Measurements from ENCODE around the gene TMEFF2.

The TMEFF2 gene

DNA sequence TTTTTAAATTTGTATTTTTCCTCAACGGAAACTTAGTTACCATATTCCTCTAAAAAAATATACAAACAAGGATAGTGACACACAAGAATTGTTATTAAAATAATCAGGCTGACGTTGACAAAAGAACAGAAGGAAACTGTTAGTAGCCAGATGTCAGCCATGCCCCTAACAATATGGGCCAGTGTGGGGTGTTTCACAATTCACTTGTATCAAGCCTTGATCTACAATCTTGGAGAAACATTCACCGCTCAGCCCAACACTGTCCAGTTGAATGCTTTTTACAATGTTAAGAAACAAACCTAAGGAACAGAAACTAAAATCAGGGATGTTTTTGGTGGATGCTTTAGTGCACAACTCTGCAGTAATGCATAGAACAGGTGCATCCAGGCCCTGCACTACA is 44.6 kb downstream of the TMEFF2 start:
- no peak for TF ChIP-seq FOXP2 (optimal IDR thresholded peaks at IDR 0.05; ENCODE audit: borderline replicate concordance, extremely low read depth, extremely low read length, insufficient read depth)
- no peak for TF ChIP-seq SIN3A (IDR thresholded peaks at IDR 0.05; ENCODE audit: borderline replicate concordance, insufficient read depth, low read length)
- no peak for TF ChIP-seq TAF1 (IDR thresholded peaks at IDR 0.05; ENCODE audit: borderline replicate concordance, insufficient read depth, low read length)
- TF ChIP-seq, protein P1, sequence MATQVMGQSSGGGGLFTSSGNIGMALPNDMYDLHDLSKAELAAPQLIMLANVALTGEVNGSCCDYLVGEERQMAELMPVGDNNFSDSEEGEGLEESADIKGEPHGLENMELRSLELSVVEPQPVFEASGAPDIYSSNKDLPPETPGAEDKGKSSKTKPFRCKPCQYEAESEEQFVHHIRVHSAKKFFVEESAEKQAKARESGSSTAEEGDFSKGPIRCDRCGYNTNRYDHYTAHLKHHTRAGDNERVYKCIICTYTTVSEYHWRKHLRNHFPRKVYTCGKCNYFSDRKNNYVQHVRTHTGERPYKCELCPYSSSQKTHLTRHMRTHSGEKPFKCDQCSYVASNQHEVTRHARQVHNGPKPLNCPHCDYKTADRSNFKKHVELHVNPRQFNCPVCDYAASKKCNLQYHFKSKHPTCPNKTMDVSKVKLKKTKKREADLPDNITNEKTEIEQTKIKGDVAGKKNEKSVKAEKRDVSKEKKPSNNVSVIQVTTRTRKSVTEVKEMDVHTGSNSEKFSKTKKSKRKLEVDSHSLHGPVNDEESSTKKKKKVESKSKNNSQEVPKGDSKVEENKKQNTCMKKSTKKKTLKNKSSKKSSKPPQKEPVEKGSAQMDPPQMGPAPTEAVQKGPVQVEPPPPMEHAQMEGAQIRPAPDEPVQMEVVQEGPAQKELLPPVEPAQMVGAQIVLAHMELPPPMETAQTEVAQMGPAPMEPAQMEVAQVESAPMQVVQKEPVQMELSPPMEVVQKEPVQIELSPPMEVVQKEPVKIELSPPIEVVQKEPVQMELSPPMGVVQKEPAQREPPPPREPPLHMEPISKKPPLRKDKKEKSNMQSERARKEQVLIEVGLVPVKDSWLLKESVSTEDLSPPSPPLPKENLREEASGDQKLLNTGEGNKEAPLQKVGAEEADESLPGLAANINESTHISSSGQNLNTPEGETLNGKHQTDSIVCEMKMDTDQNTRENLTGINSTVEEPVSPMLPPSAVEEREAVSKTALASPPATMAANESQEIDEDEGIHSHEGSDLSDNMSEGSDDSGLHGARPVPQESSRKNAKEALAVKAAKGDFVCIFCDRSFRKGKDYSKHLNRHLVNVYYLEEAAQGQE (IDR thresholded peaks at IDR 0.05; ENCODE audit: insufficient read depth in 1 of 2, low read depth in 2 of 2, low read length in 2 of 2) = no peak
- no peak for TF ChIP-seq POLR2AphosphoS5 (IDR thresholded peaks at IDR 0.05; ENCODE audit: low read depth, low read length)

GRCh38 chr2:192148620-192149321 is 46.0 kb downstream of the TMEFF2 start:
- TF ChIP-seq FOXP2 (optimal IDR thresholded peaks at IDR 0.05; ENCODE audit: borderline replicate concordance, extremely low read depth, extremely low read length, insufficient read depth) (no peak), TAF1 (IDR thresholded peaks at IDR 0.05; ENCODE audit: borderline replicate concordance, insufficient read depth, low read length) (no peak), POLR2AphosphoS5 (IDR thresholded peaks at IDR 0.05; ENCODE audit: low read depth, low read length) (no peak), SIN3A (IDR thresholded peaks at IDR 0.05; ENCODE audit: borderline replicate concordance, insufficient read depth, low read length) (no peak)
- TF ChIP-seq, protein P1 (IDR thresholded peaks at IDR 0.05; ENCODE audit: insufficient read depth in 1 of 2, low read depth in 2 of 2, low read length in 2 of 2) = no peak

DNA sequence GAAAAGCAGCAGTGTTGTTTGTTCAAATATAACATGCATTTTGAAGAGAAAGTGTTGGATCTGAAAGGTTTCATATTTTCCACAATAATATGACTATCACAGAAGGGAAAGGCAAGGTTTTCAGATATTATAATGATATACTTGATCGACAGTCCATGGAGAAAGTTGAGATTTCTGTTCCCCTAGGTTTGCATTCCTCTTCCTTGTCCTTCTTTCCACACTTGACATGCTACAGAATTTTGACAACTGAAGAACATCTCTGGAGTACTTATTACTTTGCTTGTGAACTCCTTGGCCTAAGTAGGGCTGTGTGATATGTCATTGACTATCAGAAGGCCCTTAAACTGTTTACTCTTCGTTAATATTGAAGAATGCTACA is 46.5 kb downstream of the TMEFF2 start:
- TF ChIP-seq FOXP2 (optimal IDR thresholded peaks at IDR 0.05; ENCODE audit: borderline replicate concordance, extremely low read depth, extremely low read length, insufficient read depth) (no peak), SIN3A (IDR thresholded peaks at IDR 0.05; ENCODE audit: borderline replicate concordance, insufficient read depth, low read length) (no peak), POLR2AphosphoS5 (IDR thresholded peaks at IDR 0.05; ENCODE audit: low read depth, low read length) (no peak), TAF1 (IDR thresholded peaks at IDR 0.05; ENCODE audit: borderline replicate concordance, insufficient read depth, low read length) (no peak)
- TF ChIP-seq, protein P1 (IDR thresholded peaks at IDR 0.05; ENCODE audit: insufficient read depth in 1 of 2, low read depth in 2 of 2, low read length in 2 of 2) = no peak

GRCh38 chr2:192146069-192147015 is 48.4 kb downstream of the TMEFF2 start:
- TF ChIP-seq FOXP2 (optimal IDR thresholded peaks at IDR 0.05; ENCODE audit: borderline replicate concordance, extremely low read depth, extremely low read length, insufficient read depth) (no peak), SIN3A (IDR thresholded peaks at IDR 0.05; ENCODE audit: borderline replicate concordance, insufficient read depth, low read length) (no peak), POLR2AphosphoS5 (IDR thresholded peaks at IDR 0.05; ENCODE audit: low read depth, low read length) (no peak), TAF1 (IDR thresholded peaks at IDR 0.05; ENCODE audit: borderline replicate concordance, insufficient read depth, low read length) (no peak)
- TF ChIP-seq, protein P1 (IDR thresholded peaks at IDR 0.05; ENCODE audit: insufficient read depth in 1 of 2, low read depth in 2 of 2, low read length in 2 of 2) = no peak

Measured in PFSK-1 (cell line).